KG1 (cell line): ENCODE data around the gene DTX3.

Experiments
- DNase-seq: peaks from one replicate; lab custom pipeline; 2025; lab: John Stamatoyannopoulos, UW

The DTX3 gene

DNA sequence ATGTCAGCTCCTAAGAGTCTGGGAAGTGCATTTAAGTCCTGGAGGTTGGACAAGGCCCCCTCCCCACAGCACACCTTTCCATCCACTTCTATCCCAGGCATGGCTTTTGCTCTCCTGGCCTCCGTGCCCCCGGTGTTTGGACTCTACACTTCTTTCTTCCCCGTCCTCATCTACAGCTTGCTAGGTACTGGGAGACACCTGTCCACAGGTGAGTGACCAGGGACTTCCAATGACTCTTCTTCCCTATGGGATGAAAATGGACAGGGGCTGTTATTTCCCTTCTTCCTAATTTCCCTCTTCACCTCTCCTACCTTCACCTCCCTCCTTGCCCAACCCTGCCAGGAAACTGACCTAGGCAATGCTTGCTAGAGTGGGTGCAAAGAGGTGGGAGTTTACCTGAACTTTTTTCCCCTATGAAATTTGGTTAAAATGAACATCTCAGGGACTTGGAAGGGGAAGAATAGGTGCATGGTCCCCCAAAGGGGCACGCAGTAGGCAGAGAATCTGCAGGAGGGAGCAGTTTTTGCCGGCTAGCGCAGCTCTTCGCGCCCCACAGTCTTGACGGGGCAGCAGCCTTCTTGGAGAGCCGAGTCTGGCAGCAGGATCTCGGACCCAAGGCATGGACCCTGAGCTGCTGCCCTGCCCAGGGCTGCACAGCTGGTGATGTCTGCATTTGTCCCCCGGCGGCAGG, 15.8 kb downstream of the DTX3 start:
- DNase-seq: no peak

DNA sequence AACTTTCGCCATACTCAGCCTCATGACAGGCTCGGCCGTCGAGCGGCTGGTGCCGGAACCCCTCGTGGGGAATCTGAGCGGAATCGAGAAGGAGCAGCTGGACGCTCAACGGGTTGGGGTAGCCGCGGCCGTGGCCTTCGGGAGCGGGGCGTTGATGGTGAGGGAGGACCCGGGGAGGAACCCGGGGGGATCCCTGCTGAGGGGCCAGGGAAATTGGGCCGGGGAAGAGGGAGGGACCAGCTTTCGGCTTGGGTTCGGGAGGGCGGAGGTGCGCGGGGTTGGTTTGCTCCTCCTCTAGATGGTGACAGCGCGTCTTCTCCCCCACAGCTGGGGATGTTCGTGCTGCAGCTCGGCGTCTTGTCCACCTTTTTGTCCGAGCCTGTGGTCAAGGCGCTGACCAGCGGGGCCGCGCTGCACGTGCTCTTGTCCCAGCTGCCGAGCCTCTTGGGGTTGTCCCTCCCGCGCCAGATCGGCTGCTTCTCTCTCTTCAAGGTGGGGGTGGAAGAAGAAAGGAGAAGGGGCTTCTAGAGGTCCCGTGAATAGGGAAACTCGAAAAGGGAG, 16.4 kb downstream of the DTX3 start:
- DNase-seq: no peak

DNA sequence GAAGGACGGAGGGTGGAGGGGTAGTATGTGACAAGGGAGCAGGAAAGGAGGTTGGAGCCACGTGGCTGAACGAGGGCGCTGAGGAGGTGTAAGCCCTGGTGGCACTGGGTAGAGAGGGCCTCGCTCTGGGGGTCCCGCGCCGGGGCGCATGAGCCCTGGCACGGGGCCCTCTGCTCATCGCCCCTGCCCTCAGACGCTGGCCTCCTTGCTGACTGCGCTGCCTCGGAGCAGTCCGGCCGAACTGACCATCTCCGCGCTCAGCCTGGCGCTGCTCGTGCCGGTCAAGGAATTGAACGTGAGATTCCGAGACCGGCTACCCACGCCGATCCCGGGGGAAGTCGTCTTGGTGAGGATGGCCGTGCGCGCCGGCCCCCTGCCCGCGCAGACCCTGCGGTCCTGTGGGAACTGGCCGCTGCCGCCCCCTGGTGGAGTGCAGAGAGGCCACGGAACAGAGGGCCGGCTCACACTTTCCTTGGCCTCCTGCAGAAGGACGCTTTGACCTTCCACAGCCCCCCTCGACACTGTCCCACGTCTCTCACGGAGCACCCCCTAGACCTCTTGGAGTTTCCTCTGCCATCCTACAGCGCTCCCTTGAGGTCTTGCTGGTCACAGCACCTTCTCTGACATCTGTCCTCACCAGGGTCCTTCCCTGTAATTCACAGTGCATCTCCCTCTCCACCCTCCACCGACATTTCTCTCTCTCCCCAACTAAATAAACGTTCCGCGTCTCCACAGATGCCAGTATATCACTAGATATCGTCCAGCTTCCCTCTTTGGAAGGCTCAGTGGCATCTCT, 17.1 kb downstream of the DTX3 start:
- DNase-seq: no peak

DNA sequence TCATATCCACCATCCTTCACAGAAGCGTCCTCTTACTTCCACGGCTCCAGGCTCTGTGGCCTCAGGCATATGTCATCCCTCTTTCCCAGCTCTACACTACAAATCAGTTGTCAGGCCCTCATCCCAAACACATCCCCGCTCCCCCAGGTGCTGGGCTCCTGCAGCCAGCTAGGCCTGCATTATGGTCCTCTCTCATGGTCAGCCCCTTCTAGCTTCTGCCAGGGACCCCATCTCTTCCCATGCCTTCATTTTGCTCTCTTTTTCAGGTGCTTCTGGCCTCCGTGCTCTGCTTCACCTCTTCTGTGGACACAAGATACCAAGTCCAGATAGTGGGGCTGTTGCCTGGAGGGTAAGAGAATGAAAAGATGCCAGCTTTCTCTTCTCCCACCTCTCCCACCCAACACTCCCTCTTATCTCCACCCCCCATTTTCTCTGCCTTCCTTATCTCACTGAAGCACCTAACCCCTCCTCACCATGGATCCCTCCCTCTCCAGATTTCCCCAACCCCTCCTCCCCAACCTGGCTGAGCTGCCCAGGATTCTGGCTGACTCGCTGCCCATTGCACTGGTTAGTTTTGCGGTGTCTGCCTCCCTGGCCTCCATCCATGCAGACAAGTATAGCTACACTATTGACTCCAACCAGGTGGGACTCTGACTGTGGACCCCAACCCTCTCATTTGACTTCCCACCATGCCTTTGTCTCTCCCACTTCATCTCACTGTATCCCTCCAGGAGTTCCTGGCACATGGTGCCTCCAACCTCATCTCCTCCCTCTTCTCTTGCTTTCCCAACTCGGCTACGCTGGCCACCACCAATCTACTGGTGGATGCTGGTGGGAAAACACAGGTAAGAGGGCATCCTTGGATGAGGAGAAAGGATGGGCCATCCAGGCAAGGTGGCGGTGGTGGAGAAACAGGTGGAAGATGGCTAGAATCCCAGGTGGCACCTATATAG, 17.9 kb downstream of the DTX3 start:
- DNase-seq: no peak

DNA sequence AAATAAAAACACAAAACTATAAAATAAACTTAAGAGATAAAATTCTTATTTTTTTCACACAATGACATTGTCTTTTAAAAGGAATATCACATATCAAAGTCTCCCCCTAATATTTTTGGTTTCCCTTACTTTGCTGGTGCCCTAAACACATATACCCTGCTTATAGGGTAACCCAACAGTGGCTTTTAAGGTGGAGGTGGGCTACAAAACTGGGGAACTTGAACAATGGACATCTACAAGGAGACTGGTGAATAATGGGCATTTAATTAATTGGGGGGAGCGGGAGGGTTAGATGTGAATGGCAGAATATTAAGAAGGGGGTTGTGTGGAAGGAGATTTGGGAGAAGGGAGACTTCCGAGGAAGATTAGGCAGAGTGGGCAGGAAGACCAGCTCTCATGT, 18.8 kb downstream of the DTX3 start:
- DNase-seq: no peak

DNA sequence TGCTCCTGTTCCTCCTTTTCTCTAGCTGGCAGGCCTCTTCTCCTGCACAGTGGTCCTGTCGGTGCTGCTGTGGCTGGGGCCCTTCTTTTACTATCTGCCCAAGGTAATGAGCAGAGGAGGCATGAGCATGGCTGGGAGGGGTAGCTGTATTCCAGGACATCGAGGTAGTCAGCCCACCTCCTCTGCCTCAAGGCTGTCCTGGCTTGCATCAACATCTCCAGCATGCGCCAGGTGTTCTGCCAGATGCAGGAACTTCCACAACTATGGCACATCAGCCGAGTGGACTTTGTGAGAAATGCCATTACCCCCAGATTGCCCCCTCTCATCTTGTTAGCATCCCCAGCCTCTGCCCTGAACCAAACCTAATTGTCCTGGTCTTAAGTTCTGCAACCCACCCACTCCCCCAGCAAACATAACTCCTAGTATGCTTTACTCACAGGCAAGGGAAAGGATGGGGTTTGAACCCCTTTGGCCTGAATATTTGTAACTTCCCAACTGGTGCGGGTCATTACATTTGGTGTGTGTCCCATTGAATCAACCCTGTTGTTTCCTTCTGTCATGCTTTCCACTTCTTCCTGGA, 19.3 kb downstream of the DTX3 start:
- DNase-seq: no peak

DNA sequence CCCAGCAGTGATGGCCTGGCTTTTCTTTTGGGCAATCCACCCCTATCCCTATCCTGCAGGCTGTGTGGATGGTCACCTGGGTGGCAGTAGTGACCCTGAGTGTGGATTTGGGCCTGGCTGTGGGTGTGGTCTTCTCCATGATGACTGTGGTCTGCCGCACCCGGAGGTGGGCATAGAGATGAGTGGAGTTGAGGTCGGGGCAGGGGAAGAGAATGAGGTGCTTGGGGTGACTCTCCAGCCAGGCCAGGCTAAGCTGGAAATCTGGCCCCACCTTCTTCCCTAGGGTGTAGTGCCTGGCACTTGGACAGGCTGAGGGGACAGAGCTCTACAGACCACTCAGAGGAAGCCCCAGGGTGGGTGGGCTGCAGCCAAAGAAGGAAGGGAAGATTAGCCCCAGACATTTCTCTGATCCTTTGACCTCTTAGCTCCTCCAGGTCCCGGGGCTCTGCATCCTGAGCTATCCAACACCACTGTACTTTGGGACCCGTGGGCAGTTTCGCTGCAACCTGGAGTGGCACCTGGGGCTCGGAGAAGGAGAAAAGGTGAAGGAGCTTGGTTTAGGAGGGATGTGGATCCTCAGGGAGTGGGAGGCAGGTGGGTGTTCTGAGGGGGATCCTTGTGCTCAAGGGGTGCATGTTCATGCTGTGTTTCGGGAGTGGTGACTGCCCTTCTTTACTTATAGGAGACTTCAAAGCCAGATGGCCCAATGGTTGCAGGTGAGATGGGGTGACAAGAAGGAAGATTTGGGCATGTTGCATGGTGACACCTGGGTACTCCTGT, 20.0 kb downstream of the DTX3 start:
- no peak for DNase-seq

DNA sequence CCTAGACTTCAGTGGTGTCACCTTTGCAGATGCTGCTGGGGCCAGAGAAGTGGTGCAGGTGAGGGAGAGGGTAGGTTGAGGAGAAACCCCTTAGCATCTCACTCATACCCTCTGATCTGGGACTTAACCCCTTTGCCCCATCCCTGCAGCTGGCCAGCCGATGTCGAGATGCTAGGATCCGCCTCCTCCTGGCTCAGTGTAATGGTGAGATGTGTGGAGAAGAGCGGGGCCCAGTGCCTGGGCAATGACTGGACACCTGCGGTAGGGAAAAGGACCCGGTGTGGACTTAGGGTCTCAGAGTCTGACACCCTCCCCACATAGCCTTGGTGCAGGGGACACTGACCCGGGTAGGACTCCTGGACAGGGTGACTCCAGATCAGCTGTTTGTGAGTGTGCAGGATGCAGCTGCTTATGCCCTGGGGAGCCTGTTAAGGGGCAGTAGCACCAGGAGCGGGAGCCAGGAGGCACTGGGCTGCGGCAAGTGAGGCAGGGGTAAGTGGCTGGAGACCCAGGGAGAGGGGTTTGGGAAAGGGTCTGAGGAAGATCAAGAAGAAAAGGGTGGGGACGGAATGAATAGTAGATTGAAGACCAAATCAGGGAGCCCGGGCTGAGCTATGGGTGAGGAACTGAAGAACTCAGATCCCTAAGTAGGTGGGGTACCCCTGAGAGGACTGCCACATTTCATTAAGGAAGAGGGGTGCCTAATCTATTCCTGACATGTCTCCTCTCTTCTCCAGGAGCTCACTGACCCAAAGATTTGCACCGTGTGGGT, 20.8 kb downstream of the DTX3 start:
- no peak for DNase-seq

DNA sequence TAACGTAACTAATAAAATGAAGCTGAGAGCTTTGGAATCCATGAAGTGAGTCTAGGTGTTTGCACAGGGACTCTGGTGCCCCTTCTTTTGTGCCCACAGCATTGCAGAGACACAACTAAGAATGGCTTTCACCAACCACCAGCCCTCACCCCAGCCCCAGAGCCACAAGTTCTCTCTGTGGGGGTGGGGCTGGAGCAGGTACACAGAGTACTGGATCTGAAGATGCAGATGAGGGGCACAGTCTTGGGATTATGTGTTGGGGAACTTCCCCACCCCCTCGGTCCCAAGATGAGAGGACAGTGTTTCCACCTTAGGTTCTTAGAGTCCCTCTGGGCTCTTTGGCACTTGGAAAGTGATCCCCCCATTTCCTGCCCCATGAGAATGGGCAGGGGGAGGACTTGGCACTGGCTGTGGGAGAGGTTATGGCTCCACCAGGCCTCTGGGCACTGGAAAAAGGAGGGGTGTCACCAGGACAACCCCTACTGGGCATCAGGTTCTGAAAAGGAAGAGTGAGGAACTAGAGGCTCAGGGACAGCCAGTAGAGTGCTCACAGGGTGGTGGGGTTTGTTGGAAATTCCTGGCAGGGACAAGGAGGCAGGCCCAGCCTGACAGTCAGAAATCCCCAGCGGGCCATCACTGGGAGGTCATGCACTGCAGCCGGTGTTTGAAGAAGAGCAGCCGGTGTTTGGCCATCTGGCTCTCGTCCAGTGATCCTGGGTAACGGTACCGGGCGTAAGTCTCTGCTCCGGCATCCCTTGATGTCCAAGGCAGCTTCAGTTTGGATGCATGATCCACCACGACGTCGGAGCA, 21.7 kb downstream of the DTX3 start:
- DNase-seq: no peak

DNA sequence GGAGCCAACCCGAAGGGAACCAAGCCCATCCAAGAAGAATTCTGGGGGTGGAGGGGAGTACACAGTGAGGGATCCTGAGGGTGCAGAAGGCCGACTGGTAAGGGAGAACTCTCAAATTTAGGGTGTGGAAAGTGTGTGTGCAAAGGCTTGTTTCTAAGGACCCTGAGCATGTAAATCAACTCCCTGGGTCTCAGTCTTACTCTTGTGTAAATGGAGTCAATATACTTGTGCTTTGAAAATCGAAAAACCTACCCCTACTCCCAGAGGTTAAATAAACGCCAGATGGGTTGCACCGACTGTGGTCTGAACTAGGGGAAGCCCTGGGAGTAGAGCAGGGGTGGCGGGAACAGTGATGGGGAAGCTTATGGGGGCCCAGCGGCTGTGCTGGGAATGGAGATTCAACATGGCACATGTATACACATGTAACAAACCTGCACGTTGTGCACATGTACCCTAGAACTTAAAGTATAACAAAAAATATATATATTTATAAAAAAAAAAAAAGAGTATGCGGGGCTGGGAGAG, 22.4 kb downstream of the DTX3 start:
- no peak for DNase-seq

DNA sequence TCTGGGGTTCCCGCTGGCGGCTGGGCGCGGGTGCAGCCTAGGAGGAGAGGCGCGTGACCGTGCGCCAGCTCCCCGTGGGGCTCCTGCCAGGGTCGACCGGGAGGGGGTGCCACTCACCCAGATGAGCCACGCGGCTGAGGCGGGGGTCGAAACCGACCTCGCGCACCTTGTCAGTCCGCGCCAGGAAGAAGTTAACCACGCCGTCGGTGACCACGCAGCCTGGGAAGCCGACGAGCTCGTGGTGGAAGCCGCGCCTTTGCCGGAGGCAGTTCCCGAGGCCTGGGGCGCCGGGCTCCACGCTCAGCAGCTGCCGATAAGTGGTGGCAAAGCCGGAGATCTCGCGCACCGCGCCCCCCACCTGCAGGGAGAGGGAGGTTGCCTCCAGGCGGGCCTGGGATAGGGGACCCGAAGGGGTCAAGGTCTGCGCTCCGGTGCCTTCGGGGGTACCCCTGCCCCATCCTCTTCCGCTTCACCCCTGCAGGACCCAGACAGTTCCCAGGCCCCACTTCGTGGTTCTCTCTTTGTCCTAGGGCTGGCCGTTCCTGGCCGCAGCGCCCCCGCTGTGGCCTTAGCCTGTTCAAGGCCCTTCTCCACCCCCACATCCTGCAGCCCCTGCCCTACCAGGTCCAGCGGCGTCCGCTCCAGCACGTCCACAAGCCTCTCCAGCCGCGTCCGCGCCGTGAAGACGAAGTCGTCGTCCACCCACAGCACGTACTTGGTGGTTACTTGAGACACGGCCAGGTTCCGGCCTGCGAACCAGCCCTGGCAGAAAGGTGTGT, 23.1 kb downstream of the DTX3 start:
- no peak for DNase-seq

DNA sequence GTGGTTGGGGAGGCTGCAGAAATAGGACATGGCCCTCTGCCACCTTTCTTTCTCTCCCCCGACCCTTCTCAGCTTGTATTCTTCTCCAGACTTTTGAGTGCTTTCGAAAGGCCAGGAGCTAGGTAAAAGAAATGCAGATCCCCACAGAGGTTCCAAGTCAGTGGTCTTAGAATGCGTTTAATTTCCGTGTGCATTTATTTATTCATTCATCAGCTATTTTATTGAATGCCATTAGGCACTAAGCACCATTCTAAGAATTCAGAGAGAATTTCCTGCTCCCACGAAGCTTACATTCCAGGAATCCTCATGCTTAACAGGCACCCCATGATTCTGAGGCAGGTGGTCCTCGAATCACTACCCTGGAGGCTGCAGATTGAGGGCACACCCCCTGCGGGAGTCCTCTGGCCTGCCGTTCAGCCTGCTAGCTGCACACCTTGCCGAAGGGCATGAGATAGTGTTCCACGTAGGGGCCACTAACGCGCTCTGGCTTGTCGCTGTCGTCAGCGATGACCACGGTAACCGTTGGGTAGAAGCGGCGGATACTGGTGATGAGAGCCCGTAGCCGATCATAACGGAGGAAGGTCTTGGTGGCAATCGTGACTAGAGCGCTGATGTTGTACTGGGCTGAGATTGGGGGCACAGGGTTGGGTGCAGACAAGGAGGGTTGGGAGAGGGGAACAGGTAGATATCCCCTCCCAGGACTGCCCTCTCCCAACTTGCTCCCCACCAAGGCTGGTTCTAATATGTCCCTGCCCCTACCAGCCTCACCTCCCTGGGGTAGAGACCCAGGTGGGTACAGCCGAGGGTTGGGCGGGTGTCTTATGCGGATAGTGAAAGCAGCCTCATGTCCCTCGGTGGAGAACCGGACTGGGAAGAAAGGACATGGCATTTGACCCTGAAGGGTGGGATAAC, 23.9 kb downstream of the DTX3 start:
- no peak for DNase-seq

DNA sequence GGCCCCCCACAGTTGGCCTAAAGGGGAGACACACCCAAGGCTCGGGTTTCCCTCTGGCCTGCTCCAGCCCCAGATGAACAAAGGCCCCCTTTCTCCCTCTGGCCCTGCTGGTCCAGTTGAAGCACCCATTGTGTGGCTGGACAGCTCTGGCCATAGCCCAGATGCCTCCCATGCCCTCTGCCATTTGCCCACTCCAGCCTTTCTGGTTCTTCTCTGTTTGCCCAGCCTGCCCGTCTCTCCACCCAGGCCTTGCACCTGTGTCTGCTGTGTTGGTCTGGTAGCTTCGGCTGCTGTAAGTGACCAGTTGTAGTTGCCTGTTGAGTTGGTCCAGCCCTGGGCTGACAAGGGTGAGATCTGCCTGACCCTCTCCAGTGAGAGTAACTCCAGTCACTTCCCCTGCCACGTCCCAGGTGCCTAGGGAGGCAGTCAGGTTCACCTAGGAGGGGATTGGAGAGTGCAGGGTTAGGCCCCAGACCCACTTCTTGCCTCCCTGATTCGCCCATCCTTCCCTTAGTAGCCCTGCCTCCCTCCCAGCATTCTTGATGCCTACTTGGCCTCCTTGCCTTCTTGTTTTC, 25.4 kb downstream of the DTX3 start:
- no peak for DNase-seq

DNA sequence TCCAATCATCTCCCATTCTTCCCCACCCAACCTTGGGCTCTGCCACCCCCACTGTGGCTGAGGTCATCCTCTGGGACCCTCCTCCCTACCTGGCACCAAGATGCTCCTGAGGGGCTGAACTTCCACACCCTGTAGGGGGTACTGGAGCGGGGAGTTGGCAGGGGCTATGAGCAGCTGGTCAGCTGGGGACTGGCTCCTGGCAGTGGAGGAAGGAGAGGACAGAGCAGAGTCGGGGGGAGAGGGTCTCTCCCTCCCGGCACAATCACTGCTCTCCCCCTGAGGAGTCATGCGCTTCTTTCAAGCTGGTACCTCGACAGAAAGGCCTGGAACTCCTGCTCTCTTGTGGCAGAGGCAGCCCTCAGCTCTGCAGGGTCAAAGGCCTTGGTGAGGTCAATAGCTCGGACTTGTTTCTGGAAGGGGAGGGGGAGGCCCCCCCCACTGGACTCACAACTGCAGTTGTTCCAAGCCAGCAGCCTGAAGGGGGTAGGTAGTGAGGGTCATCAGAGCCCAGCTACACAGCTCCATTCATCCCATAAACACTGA, 26.3 kb downstream of the DTX3 start:
- no peak for DNase-seq

DNA sequence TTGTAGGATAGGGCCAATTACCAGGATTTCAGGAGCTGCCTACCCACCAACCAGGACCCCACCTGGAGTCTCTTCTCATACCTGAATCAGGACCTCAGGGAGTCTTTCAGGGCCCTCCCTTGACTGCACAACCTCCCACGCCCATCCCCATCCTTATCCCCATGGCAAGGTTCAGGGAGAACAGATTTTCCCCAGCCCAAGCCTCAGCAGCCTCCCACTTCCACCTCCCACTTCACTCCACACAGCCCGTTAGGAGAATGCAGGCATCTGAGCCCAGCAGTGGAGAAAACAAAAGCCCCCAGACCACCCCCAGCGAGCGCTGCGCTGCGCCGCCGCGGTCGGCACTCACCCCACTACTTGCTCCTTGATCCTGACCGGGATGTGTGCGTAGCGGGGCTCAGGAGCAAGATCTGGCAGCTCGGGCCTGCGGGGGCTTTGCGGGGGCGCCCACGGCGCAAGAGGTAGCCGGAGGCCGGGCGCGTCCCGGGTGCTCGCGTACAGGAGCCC, 27.0 kb downstream of the DTX3 start:
- no peak for DNase-seq
